HCT116 (cell line): Measurements from ENCODE around the gene SRSF5. TPM values are rescaled to one million over a fixed set of nuclear protein-coding genes. Genes with fewer than 3 reads are reported as not detected.

Experiments
- ATAC-seq: fragments of 200-7000 bp; cut with Tn5 transposase; 2 replicates; pipeline ENCODE4 v1.9.1; 2020; ENCODE audit warnings: mild to moderate bottlenecking, moderate library complexity
- BruUV-seq: library from RNA; stranded (reverse); fragments of 400-500 nt; replicated peaks from 2 replicates; lab custom pipeline; 2021; lab: Mats Ljungman, UMichigan
- CTCF ChIA-PET: fragments of 300-600 bp; sonication (Branson Sonifier 250); formaldehyde crosslinking; loops from one replicate; lab custom pipeline; 2021; ENCODE audit warnings: antibody characterized with exemption; lab: Charles Lee
- POLR2A ChIA-PET: fragments of 300-600, 350-600 bp; sonication (Branson Sonifier 250); formaldehyde crosslinking; loops from one replicate; lab custom pipeline; 2021; ENCODE audit warnings: antibody characterized with exemption; lab: Charles Lee
- RAD21 ChIA-PET, 2 experiments: fragments of 300-600 bp; sonication (Branson Sonifier 250); formaldehyde crosslinking; loops; one replicate each; lab custom pipeline; 2023; ENCODE audit warnings: low total read pairs in 2 of 2; ENCODE audit not compliant: uncharacterized antibody in 2 of 2, unreplicated experiment in 2 of 2, low non-redundant PET in 1 of 2; lab: Charles Lee
- DNase-seq: peaks from one replicate; pipeline ENCODE4 v3.0.0-alpha.2; 2010; ENCODE audit warnings: low read depth, low spot score
- H2AFZ ChIP-seq: fragments of 200-600 bp; shearing (Covaris generic), sonication (generic); 2 replicates; pipeline ENCODE4 v1.6.1; 2017; ENCODE audit warnings: low read depth, mixed run types, mixed read lengths, antibody characterized with exemption, low read length; ENCODE audit not compliant: poor library complexity, severe bottlenecking
- H3K27ac ChIP-seq: 2 replicates; pipeline ENCODE4 v1.5.1; 2012; ENCODE audit warnings: low read depth, low read length
- H3K27me3 ChIP-seq: fragments of 200-600 bp; sonication (generic); 2 replicates; pipeline ENCODE4 v1.6.1; 2016; ENCODE audit warnings: mixed run types, low read length, mixed read lengths; ENCODE audit not compliant: insufficient read depth
- H3K36me3 ChIP-seq, 2 experiments: fragments of 200-500 bp in 1 of 2; fragments of 200-600 bp in 1 of 2; sonication (Bioruptor generic) in 1 of 2; sonication (generic) in 1 of 2; 2 replicates each; pipeline versions ENCODE4 v1.5.1 to v1.6.1; 2014 to 2016; ENCODE audit warnings: low read length in 2 of 2, inconsistent platforms in 1 of 2, mixed read lengths in 1 of 2, mixed run types in 1 of 2; ENCODE audit not compliant: insufficient read depth in 2 of 2, control insufficient read depth in 1 of 2
- H3K4me1 ChIP-seq, 2 experiments: fragments of 200-600 bp in 1 of 2; sonication (generic) in 1 of 2; 2 replicates each; pipeline versions ENCODE4 v1.5.1 to v1.6.1; 2012 to 2017; ENCODE audit warnings: low read length in 2 of 2, inconsistent platforms in 1 of 2, mild to moderate bottlenecking in 1 of 2, mixed read lengths in 1 of 2, mixed run types in 1 of 2, moderate library complexity in 1 of 2; ENCODE audit not compliant: insufficient read depth in 2 of 2, control insufficient read depth in 1 of 2
- H3K4me2 ChIP-seq: fragments of 200-600 bp; sonication (generic); 2 replicates; pipeline ENCODE4 v1.6.1; 2017; ENCODE audit warnings: mixed run types, low read length, mixed read lengths
- H3K4me3 ChIP-seq, 2 experiments: fragments of 200-600 bp in 1 of 2; sonication (generic) in 1 of 2; replicated peaks in 1 of 2; 2 replicates each; pipeline ENCODE4 v1.5.1; 2011 to 2016; ENCODE audit warnings: low read length in 2 of 2, control low read depth in 1 of 2, low read depth in 1 of 2, mild to moderate bottlenecking in 1 of 2, mixed read lengths in 1 of 2, mixed run types in 1 of 2
- H3K79me2 ChIP-seq: fragments of 200-600 bp; sonication (generic); 2 replicates; pipeline ENCODE4 v1.6.1; 2017; ENCODE audit warnings: mild to moderate bottlenecking, mixed run types, low read length, moderate library complexity, mixed read lengths; ENCODE audit not compliant: insufficient read depth
- H3K9ac ChIP-seq: fragments of 200-600 bp; sonication (generic); 2 replicates; pipeline ENCODE4 v1.6.1; 2016; ENCODE audit warnings: low read length, mixed read lengths
- H3K9me2 ChIP-seq: fragments of 200-600 bp; sonication (generic), shearing (Covaris generic); 2 replicates; pipeline ENCODE4 v1.6.1; 2017; ENCODE audit warnings: mixed run types, mild to moderate bottlenecking, moderate library complexity; ENCODE audit not compliant: insufficient read depth
- H3K9me3 ChIP-seq, 2 experiments: fragments of 200-500 bp in 1 of 2; fragments of 200-600 bp in 1 of 2; sonication (Bioruptor generic) in 1 of 2; sonication (generic) in 1 of 2; 2 replicates each; pipeline ENCODE4 v1.6.1; 2014 to 2017; ENCODE audit warnings: low read length in 2 of 2, mixed read lengths in 2 of 2, inconsistent platforms in 1 of 2, low read depth in 1 of 2, mild to moderate bottlenecking in 1 of 2, mixed run types in 1 of 2, moderate library complexity in 1 of 2; ENCODE audit not compliant: control insufficient read depth in 1 of 2, insufficient read depth in 1 of 2
- H4K20me1 ChIP-seq: fragments of 200-600 bp; sonication (generic), shearing (Covaris generic); 2 replicates; pipeline ENCODE4 v1.6.1; 2017; ENCODE audit warnings: mixed run types, mild to moderate bottlenecking, moderate library complexity; ENCODE audit not compliant: insufficient read depth
- CBX3 ChIP-seq: IDR thresholded peaks from 2 replicates; pipeline ENCODE4 v1.6.1; 2012; ENCODE audit warnings: low read depth
- CTCF ChIP-seq, 3 experiments: fragments of 200-600 bp in 1 of 3; sonication (generic) in 1 of 3; IDR thresholded peaks in 2 of 3; conservative IDR thresholded peaks in 1 of 3; 2 replicates each; pipeline ENCODE4 v1.5.1; 2012 to 2017; ENCODE audit warnings: low read depth in 2 of 3, low read length in 2 of 3, antibody characterized with exemption in 1 of 3, borderline replicate concordance in 1 of 3, control low read depth in 1 of 3, mild to moderate bottlenecking in 1 of 3, mixed read lengths in 1 of 3, mixed run types in 1 of 3, moderate library complexity in 1 of 3; ENCODE audit not compliant: insufficient read depth in 1 of 3
- EZH2 ChIP-seq: fragments of 200-600 bp; sonication (generic); IDR thresholded peaks from 2 replicates; pipeline ENCODE4 v1.6.1; 2017; ENCODE audit warnings: antibody characterized with exemption, mixed run types
- EZH2phosphoT487 ChIP-seq: fragments of 200-600 bp; IDR thresholded peaks from 2 replicates; pipeline ENCODE4 v1.6.1; 2018; ENCODE audit warnings: antibody characterized with exemption, borderline replicate concordance
- JUND ChIP-seq: IDR thresholded peaks from 2 replicates; pipeline ENCODE4 v1.6.1; 2012
- MAX ChIP-seq: IDR thresholded peaks from 2 replicates; pipeline ENCODE4 v1.6.1; 2012
- RAD21 ChIP-seq: IDR thresholded peaks from 2 replicates; pipeline ENCODE4 v1.6.1; 2012; ENCODE audit warnings: low read depth, mild to moderate bottlenecking
- SP1 ChIP-seq: IDR thresholded peaks from 2 replicates; pipeline ENCODE4 v1.6.1; 2012; ENCODE audit warnings: low read depth
- SRF ChIP-seq: IDR thresholded peaks from 2 replicates; pipeline ENCODE4 v1.6.1; 2012; ENCODE audit warnings: low read depth
- TCF7L2 ChIP-seq: IDR thresholded peaks from 2 replicates; pipeline ENCODE4 v1.7.0; 2011; ENCODE audit warnings: borderline replicate concordance, inconsistent platforms; ENCODE audit not compliant: insufficient read depth, insufficient read length; ENCODE audit errors: extremely low read depth
- YY1 ChIP-seq: IDR thresholded peaks from 2 replicates; pipeline ENCODE4 v1.6.1; 2011; ENCODE audit warnings: low read length, low read depth, moderate library complexity, mild to moderate bottlenecking; ENCODE audit not compliant: insufficient replicate concordance; ENCODE audit errors: extremely low read depth
- ZFX ChIP-seq: fragments of 450-650 bp; IDR thresholded peaks from 2 replicates; pipeline ENCODE4 v1.6.1; 2017
- intact Hi-C: fragments of 100-400 bp; cut with micrococcal nuclease; formaldehyde crosslinking; loops from 2 replicates; pipeline ENCODE4 v1.10.0; 2022
- total RNA-seq: library from RNA; stranded (reverse); gene quantifications from one replicate; pipeline ENCODE4 v1.2.1, GENCODE V29; 2021; ENCODE audit not compliant: unreplicated experiment
- TF ChIP-seq, protein P1 (sequence below): IDR thresholded peaks from 2 replicates; pipeline ENCODE4 v1.6.1; 2011; ENCODE audit warnings: mild to moderate bottlenecking, low read length, moderate library complexity; ENCODE audit not compliant: insufficient replicate concordance; ENCODE audit errors: extremely low read depth
- TF ChIP-seq, protein P2 (sequence below): IDR thresholded peaks from 2 replicates; pipeline ENCODE4 v1.6.1; 2012

Gene SRSF5
- total RNA-seq, 1 experiment from 2014 or later = 258 TPM

DNA sequence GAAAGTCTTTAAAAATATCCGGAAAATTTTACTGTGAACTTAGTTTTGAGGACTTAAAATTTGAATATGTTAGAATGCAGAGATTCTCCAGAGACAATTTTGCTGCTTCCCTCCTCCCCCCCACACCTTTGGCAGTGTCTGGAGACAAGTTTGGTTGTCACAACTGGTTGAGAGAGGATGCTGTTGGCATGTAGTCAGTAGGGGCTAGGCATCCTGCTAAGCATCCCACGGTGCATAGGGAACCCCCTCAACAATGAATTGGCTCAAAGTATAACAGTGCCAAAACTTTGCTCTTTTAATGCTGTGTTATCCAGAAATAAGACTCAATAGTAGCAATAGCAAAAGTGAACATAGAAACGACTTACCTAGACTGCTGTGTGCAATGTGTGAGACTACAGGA, 3.6 kb downstream of the SRSF5 start:
- peaks cover 66% of the 10 kb centered on the region for H3K79me2 ChIP-seq
- H3K36me3 ChIP-seq = peaks cover 65 to 69% of the 10 kb centered on the region in 2 experiments
- no peaks in the 10 kb centered on the region for H3K9me2 ChIP-seq
- peaks cover 3 to 12% of the 10 kb centered on the region in 2 experiments; a peak in 3 of 4 replicates for H3K4me1 ChIP-seq
- ATAC-seq (no peak), DNase-seq (no peak)
- TF ChIP-seq ZFX = no peak
- no peak for TF ChIP-seq EZH2phosphoT487
- TF ChIP-seq CTCF (IDR thresholded peaks at IDR 0.05 in 2 of 3, conservative IDR thresholded peaks at IDR 0.05 in 1 of 3; ENCODE audit: borderline replicate concordance in 1 of 3, insufficient read depth in 1 of 3, low read depth in 2 of 3, low read length in 2 of 3) = no peak
- no peak for TF ChIP-seq TCF7L2
- H3K27me3 ChIP-seq = no peaks in the 10 kb centered on the region
- BruUV-seq = no TSS peak
- CTCF ChIA-PET = no interaction called here
- POLR2A ChIA-PET = no interaction called here
- H3K4me3 ChIP-seq = no peak overlapping the region
- no peak overlapping the region for H2AFZ ChIP-seq
- intact Hi-C loops = no loop called here
- H3K9me3 ChIP-seq = no peaks in the 10 kb centered on the region
- H3K9ac ChIP-seq = no peak overlapping the region
- peaks cover 30% of the 10 kb centered on the region; the same call in 1 of the 2 replicates for H4K20me1 ChIP-seq
- H3K4me2 ChIP-seq = no peak overlapping the region
- no peak overlapping the region for H3K27ac ChIP-seq
- RAD21 ChIA-PET = no interaction called here

- ATAC-seq = no peak
- ChIA-PET CTCF (no interaction called here), RAD21 (no interaction called here), POLR2A (interaction anchor here (0.9 kb wide), 1 partner anchor 8 kb away, joined by 3 read pairs; no protein-coding TSS in a partner anchor)
- Histone ChIP-seq H3K9me2 (no peaks in the 10 kb centered on the region), H3K79me2 (peaks cover 69% of the 10 kb centered on the region), H4K20me1 (peaks cover 30% of the 10 kb centered on the region; the same call in 1 of the 2 replicates), H3K4me2 (no peak overlapping the region), H3K4me3 (no peak overlapping the region), H3K27ac (no peak overlapping the region), H3K27me3 (no peaks in the 10 kb centered on the region), H3K36me3 (peaks cover 68 to 71% of the 10 kb centered on the region in 2 experiments), H3K4me1 (peaks cover 3 to 12% of the 10 kb centered on the region in 2 experiments; a peak in 3 of 4 replicates), H3K9me3 (no peaks in the 10 kb centered on the region), H3K9ac (no peak overlapping the region), H2AFZ (no peak overlapping the region)
- intact Hi-C loops = no loop called here
- no peak for DNase-seq
- no TSS peak for BruUV-seq
- TF ChIP-seq SP1 (no peak), CBX3 (no peak), JUND (no peak), ZFX (no peak), EZH2phosphoT487 (no peak), YY1 (no peak), EZH2 (no peak), TCF7L2 (no peak), MAX (no peak), SRF (no peak), RAD21 (no peak)
- TF ChIP-seq, protein P1, sequence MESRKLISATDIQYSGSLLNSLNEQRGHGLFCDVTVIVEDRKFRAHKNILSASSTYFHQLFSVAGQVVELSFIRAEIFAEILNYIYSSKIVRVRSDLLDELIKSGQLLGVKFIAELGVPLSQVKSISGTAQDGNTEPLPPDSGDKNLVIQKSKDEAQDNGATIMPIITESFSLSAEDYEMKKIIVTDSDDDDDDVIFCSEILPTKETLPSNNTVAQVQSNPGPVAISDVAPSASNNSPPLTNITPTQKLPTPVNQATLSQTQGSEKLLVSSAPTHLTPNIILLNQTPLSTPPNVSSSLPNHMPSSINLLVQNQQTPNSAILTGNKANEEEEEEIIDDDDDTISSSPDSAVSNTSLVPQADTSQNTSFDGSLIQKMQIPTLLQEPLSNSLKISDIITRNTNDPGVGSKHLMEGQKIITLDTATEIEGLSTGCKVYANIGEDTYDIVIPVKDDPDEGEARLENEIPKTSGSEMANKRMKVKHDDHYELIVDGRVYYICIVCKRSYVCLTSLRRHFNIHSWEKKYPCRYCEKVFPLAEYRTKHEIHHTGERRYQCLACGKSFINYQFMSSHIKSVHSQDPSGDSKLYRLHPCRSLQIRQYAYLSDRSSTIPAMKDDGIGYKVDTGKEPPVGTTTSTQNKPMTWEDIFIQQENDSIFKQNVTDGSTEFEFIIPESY = no peak
- TF ChIP-seq, protein P2, sequence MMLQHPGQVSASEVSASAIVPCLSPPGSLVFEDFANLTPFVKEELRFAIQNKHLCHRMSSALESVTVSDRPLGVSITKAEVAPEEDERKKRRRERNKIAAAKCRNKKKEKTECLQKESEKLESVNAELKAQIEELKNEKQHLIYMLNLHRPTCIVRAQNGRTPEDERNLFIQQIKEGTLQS = no peak
These were observed 4.2 kb downstream of the SRSF5 start for GRCh38 chr14:69771136-69771535.
